ENCODE results near the gene FHOD3. TPM values are rescaled to one million over a fixed set of nuclear protein-coding genes. Genes with fewer than 3 reads are reported as not detected.

FHOD3 gene
- total RNA-seq, 1 experiment from 2014 or later = 22.7 TPM

GRCh38 chr18:36630917-36631316 lies 333.4 kb downstream of the FHOD3 start:
- DNase-seq (ENCODE audit: low read depth, low spot score) (no peak), ATAC-seq (no peak)
- Histone ChIP-seq H3K4me3 (ENCODE audit: low read depth in 2 of 2, low read length in 2 of 2) (no peak overlapping the region), H3K9me3 (ENCODE audit: control insufficient read depth, insufficient read depth, low read depth, low read length) (no peaks in the 10 kb centered on the region), H3K27me3 (ENCODE audit: control insufficient read depth, insufficient read depth, low read length) (no peaks in the 10 kb centered on the region), H3K36me3 (ENCODE audit: control insufficient read depth, insufficient read depth, low read length) (no peaks in the 10 kb centered on the region; the same call in 1 of the 2 replicates), H3K4me1 (ENCODE audit: control insufficient read depth, insufficient read depth, low read length) (no peaks in the 10 kb centered on the region), H3K27ac (ENCODE audit: low read length) (no peak overlapping the region)
- no TSS peak for BruUV-seq (replicated peaks)
- intact Hi-C loops (cut with micrococcal nuclease; ENCODE audit: unreplicated experiment) = no loop called here
- CTCF ChIA-PET = no interaction called here
- TF ChIP-seq CTCF (IDR thresholded peaks at IDR 0.05) = no peak
- POLR2A ChIA-PET = no interaction called here
- in situ Hi-C loops (cut with HindIII; ENCODE audit: low pct_unique_long_range_greater_than_20kb, low sequenced_read_pairs) = no loop called here

DNA sequence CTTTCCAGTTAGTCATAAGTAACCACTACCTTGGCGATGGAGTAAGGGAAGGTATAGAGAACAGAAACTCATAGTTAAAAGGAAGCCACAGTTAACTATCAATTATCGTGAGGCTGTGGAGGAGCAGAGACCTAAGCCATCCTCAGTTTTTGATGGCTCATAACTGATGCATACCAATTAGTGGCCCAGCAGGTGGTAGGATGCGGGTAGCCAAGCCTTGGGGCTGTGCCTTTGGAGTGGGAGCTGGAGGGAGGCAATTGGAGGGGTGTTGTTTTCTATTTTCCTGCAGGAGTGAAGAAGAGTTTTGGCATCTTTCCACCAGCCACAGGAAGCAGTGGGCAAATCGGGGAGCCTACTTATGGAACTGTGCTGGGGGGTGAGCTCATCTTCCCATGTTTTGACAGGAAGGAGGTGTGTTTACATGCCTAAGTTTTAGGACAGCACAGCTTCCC lies 336.5 kb downstream of the FHOD3 start:
- no peaks in the 10 kb centered on the region for H3K4me1 ChIP-seq (ENCODE audit: control insufficient read depth, insufficient read depth, low read length)
- TF ChIP-seq CTCF (IDR thresholded peaks at IDR 0.05) = no peak
- no peak for TF ChIP-seq TCF7L2 (IDR thresholded peaks at IDR 0.05; ENCODE audit: low read depth, low read length)
- no peak for TF ChIP-seq REST (IDR thresholded peaks at IDR 0.05; ENCODE audit: insufficient read depth in 1 of 2, low read depth in 2 of 2, low read length in 1 of 2)
- TF ChIP-seq SIN3A (IDR thresholded peaks at IDR 0.05; ENCODE audit: borderline replicate concordance, insufficient read depth, low read depth, low read length) = no peak
- no peak for TF ChIP-seq POLR2AphosphoS5 (IDR thresholded peaks at IDR 0.05; ENCODE audit: low read depth, low read length)
- H3K27ac ChIP-seq (ENCODE audit: low read length) = no peak overlapping the region
- no TSS peak for BruUV-seq (replicated peaks)
- ATAC-seq (no peak), DNase-seq (ENCODE audit: low read depth, low spot score) (no peak)
- no peak overlapping the region for H3K4me3 ChIP-seq (ENCODE audit: low read depth in 2 of 2, low read length in 2 of 2)
- CTCF ChIA-PET = no interaction called here
- H3K27me3 ChIP-seq (ENCODE audit: control insufficient read depth, insufficient read depth, low read length) = no peaks in the 10 kb centered on the region
- POLR2A ChIA-PET = no interaction called here
- in situ Hi-C loops (cut with HindIII; ENCODE audit: low pct_unique_long_range_greater_than_20kb, low sequenced_read_pairs) (no loop called here), intact Hi-C loops (cut with micrococcal nuclease; ENCODE audit: unreplicated experiment) (no loop called here)
- H3K36me3 ChIP-seq (ENCODE audit: control insufficient read depth, insufficient read depth, low read length) = no peaks in the 10 kb centered on the region; the same call in 1 of the 2 replicates
- H3K9me3 ChIP-seq (ENCODE audit: control insufficient read depth, insufficient read depth, low read depth, low read length) = no peaks in the 10 kb centered on the region

Measured in Panc1 (cell line).